NOMO-1 (cell line): Measurements from ENCODE around the gene ZNF653.

ENCODE experiments used
- DNase-seq, 2 experiments: peaks; one replicate each; lab custom pipeline; 2025; ENCODE audit not compliant: unreplicated experiment in 2 of 2; lab: John Stamatoyannopoulos, UW

Gene ZNF653

GRCh38 chr19:11505504-11506100 is at the start of gene ZNF653:
TSS of gene ZNF653 (minus strand) at chr19:11505839. CDS start at chr19:11505786, 53 bp downstream.
- DNase-seq, result peak; percentile 84 to 87

- DNase-seq, result no peak
Measured at GRCh38 chr19:11555246-11555645, 49.6 kb upstream of the ZNF653 start.

DNA sequence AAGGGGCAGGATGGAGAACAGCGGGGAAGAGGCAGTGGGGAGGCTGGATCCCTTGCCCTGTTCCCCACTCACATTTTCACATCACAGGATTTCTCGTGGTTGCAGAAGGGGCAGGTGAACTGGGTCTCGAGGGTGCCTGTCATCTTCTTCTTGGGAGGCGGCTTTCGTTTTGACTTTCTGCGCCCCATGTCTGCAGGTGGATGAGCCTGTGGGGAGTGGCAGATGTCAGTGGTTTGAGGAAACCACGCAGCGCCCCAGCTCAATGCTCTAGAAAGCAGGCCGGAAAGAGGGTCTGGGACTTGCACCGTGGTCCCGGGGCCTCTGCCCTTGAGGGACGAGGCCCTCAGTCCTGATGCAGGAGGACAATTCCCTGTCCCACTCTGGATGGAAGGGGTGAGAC is 48.5 kb upstream of the ZNF653 start:
- no peak for DNase-seq

DNA sequence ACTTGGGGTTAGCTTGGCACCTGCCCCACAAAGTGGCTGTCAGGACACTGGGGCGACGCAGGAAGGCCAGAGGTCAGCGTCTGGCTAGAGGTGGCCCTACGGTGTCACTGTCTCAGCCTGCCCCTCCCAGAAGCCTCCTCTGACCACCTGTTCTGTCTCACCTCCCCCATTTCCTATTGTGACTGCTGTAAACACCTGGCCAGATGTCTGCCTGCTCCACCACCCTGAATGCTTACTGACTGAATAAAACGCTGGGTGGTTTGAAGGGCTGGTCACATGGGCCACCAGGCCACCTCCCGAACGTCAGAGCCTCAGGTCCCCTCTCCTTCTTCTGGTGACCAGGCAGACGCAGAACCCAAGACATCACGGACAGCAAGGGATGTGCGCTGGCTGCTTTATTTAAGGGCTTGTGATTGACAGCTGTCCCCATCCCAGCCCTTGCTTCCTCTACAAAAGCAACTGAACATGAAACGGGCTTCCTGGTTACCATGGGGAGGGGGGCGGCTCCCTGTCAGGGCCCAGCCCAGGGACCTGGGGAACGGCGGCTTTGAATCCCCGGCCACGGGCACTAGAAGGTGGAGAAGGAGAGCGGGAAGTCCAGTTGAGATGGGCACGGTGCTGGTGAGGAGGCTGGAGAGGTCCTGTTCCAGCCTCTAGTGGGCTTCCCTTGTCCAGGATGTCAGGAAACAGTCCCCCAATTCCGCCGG is 47.2 kb upstream of the ZNF653 start:
- no peak for DNase-seq

- no peak for DNase-seq
Measured at GRCh38 chr19:11551603-11552235, 46.1 kb upstream of the ZNF653 start.

DNA sequence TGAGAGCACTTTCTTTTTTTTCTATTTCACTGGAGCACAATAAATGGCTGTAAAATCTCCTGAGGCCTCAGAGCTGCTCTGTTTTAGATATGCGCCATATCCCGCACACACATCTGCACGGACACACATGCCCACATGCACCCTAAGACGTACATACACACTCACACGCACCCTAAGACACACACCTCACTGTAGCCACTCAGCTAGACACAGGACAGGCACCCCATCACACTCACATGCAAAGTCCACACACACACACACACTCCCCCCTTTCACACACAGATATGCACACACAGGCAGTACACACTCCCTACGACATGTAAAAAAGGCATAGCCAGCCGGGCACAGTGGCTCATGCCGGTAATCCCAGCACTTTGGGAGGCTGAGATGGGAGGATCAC is 44.6 kb upstream of the ZNF653 start:
- DNase-seq, result no peak

GRCh38 chr19:11549386-11549953 is 43.8 kb upstream of the ZNF653 start:
- DNase-seq, result no peak

GRCh38 chr19:11547929-11548700 is 42.5 kb upstream of the ZNF653 start:
- no peak for DNase-seq

DNA sequence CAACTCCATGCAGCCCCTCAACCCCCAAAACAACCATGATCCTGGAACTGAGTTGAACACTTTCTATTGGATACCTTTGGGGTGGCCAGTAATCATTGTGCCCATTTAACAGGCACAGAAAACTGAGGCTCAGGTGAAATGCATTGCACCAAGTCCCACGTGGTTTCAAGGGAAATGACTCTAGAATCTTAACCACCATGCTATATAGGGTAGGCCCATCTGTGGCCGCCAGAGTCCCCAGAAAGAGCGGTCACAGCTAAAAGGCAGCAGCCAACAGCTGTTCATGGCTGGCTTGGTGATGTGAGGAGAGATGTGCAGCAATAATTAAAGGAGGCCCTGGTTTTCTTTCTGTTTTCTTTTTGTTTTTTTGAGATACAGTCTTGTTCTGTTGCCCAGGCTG is 35.6 kb upstream of the ZNF653 start:
- no peak for DNase-seq

DNA sequence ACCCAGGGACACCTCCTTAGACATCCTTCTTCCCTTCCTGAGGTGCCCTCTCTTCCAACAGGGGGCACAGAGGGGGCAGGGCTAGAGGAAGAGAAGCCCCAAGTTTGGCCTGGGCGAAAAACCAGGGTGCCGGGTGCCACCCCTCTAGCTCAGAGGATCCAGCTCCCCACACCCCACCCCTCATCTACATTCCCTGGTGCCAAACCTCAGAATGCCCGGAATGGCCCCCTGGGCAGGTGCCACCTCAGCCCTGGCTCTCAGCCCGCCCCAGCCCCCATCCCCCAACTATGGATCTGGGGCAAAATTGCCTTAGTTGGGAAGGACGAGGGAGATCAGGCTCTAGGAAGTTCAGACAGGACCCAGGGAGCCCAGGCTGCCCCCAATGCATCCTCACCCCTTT is 35.0 kb upstream of the ZNF653 start:
- no peak for DNase-seq

GRCh38 chr19:11539495-11540365 is 34.1 kb upstream of the ZNF653 start:
- no peak for DNase-seq

GRCh38 chr19:11538232-11539036 is 32.8 kb upstream of the ZNF653 start, which contains the start of gene CNN1:
TSS of gene CNN1 (plus strand) at chr19:11538851. CDS start at chr19:11538928, 77 bp downstream.
- DNase-seq, result no peak

GRCh38 chr19:11535792-11536595 is 30.4 kb upstream of the ZNF653 start:
- DNase-seq, result peak; percentile 73 to 85

DNA sequence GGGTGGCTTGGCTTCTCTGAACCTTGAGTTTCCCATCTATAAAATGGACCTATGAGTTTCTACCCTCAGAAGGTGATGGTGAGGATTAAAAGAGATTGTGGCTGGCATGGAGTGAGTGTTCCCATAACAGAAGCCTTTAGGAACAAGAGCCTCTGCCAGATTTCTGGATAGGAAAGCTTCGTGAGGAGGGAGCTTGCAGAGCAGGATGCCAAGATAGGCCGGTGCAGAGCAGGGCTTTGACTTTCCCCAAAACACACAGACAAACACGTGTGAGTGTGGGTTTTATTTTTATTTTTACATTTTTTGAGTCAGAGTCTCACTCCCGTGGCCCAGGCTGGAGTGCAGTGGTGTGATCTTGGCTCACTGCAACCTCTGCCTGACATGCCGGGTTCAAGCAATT is 29.3 kb upstream of the ZNF653 start:
- DNase-seq, result no peak

- peak in 1 of 2 experiments; percentile 21 for DNase-seq
Measured at GRCh38 chr19:11534538-11534937, 28.9 kb upstream of the ZNF653 start.

DNA sequence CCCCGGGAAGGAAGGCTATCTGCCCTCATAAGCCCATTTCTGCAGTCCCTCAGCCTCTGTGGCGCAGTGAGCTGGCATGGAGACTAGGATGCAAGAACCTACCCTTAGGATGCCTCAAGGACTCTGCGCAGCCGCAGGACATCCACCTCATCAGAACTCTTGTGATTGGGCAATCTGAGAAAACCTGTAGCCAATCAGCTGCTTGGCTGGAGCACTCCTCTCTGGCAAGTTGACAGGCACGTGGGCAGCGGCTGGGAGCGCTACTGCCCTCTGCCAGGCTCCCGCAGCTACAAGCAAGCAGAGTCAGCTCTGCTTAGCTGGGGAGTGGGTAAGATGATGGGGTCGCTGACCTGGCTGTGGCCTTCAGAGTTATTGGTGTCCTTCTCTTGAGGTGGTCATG is 24.8 kb upstream of the ZNF653 start:
- DNase-seq, result peak in 1 of 2 experiments; percentile 17

DNA sequence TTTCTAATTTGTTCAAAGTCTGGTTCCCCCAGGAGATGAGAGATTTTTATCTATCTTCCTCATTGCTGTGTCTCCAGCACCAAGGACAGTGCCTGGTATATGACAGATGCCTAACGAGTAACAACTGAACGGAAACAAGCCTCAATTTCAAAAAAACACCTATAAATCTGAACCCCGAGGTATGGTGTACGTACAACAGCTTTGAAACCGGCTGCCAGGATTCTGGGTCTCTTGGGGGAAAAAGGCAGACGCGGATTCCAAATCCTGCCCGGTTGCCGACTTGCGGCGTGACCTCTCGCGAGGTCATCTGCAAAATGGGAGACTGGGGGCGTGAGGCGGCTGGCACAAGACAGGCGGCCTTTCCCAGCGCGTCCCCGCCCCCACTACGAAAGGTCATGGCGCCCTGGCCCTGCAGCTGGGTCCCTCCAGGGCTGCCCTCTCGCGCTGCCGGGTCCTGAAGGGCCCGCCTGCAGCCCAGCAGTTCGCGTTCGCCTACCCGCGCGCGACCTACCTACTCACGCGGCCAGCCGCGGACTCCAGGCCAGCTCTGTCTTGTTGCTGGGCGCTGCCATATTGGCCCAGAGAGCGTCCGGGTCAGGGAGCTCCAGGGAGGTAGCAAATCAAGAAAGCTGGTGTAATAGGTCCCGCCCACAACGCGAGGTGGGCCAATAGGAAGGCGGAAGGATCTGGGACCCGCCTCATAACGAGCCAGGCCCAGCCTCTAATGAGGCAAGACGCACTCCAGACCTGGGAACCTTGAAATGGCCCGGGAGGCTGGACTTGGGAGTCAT is 23.1 kb upstream of the ZNF653 start, which contains the start of gene ECSIT:
TSS of gene ECSIT (minus strand) at position 584 of the 791 bp plus-strand sequence. CDS start 9,964 bp downstream, outside the sequence.
- peak; percentile 96 to 97 for DNase-seq
